HG03432 (cell line): ENCODE measurements around the gene COQ9.
A peak's percentile ranks its signal among the peaks of the same experiment; 100 is the strongest.
"Not testable (repeated sequence)": the region's sequence is repeated elsewhere in the genome, so short reads cannot be mapped to it uniquely, and the experiment has no call there.

Experiments
- ATAC-seq: cut with Tn5 transposase; IDR thresholded peaks from one replicate; pipeline ENCODE4 v1.9.1; 2021; ENCODE audit warnings: mild to moderate bottlenecking, moderate library complexity; ENCODE audit not compliant: unreplicated experiment

COQ9 gene

GRCh38 chr16:57426356-57426755 lies 20.9 kb upstream of the COQ9 start:
- no peak for ATAC-seq

- no peak for ATAC-seq
Observed at GRCh38 chr16:57427307-57427706, 20.0 kb upstream of the COQ9 start.

GRCh38 chr16:57427824-57428223 lies 19.5 kb upstream of the COQ9 start:
- ATAC-seq = no peak

DNA sequence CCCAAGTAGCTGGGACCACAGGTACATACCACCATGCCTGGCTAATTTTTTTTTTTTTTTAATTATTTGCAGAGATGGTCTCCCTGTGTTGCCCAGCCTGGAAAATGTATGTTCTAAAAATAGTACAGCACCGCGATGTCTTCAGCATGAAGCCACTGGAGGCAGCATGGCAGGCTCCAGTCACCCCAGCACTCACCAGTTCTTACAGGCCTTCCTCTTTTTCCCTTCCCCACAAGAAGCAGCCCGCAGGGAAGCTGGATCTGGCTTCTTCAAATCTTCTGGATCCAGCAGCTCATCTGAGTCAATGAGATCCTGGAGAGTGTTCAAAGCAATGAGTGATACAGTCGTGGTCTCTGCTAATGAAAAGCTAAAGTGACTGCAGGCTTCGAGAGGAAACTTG lies 16.3 kb upstream of the COQ9 start:
- no peak for ATAC-seq

DNA sequence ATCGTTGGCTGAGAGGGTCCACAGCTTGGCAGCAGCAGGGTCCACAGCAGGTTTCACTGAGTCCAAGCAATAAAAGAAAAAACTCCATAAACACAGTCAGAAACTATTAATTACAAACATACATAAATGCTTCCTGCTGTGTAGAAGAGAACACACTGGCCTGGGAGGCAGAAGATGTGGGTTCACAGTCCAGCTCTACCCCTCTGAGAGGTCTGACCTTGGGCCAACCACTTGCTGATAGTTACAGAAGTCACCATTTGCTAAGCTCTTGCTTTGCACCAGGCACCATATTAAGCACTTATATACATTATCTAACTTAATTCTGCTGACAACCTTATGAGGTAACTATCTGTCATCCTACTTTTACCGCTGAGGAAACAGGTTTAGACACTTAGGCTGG lies 14.8 kb upstream of the COQ9 start:
- no peak for ATAC-seq

DNA sequence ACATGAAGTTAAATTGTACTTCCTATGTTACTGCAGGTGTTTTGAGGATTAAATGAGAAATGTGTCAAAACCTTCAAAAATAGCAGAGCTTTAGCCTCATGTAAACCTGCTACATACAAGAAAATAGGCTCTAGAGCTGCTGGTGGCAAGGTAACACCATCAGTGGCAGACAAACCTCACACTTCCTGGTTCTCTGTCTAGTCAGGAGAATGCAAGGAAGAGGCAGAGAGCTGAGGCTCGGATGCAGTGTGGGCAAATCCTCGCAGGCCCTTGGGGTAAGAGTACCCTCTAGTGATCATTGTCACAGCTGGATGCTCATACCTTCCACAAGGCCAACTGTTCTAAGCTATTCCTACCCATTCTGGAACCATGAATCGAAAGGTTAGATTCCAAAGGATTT lies 14.3 kb upstream of the COQ9 start:
- ATAC-seq = no peak

DNA sequence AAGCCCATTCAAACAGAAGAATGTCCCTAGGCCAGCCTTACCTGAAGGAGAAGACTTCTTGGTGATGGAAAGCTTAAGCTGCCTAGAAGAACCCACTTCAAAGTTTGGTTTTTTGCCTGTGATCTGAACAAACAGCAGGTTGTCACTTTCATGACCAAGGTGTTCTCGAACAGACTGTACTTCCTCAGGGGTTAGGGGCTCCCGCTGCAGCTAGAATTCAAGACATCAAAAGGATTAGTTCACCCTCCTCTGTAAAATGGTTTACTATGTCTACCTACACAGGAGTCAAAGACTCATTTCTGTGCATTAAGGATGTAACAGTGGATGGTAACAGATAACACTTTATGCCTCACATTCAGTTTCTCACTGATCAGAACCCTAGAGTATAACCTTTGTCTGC lies 13.3 kb upstream of the COQ9 start:
- ATAC-seq = no peak

DNA sequence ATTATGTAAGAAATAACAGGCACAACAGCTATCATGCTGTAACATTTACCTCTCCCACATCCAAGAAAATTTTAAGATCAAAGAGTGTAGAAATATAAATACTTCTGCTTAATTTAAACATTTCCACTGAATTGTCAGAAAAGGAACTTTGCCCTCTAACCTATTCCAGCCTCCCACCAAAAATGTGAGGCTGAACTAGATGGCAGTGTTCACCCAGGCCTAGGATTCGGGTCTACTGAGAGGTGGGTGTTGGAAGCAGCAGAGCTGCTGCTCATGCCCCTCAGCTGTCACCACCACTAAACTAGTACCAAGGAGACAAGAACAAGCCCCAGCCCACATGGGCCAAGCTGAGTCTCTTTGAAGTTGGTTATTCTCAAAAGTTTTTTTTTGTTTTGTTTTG lies 11.4 kb upstream of the COQ9 start:
- no peak for ATAC-seq

DNA sequence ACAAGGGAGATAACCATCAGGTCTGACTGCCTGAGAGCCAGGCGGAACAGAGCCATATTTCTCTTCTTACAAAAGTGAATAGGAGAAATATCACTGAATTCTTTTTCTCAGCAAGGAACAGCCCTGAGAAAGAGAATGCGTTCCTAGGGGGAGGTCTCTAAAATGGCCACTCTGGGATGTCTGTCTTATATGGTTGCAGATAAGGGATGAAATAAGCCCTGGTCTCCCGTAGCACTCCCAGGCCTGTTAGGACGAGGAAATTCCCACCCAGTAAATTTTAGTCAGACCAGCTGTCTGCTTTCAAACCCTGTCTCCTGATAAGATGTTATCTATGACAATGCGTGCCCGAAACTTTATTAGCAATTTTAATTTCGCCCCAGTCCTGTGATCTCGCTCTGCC lies 7.3 kb upstream of the COQ9 start:
- not testable (repeated sequence) for ATAC-seq

DNA sequence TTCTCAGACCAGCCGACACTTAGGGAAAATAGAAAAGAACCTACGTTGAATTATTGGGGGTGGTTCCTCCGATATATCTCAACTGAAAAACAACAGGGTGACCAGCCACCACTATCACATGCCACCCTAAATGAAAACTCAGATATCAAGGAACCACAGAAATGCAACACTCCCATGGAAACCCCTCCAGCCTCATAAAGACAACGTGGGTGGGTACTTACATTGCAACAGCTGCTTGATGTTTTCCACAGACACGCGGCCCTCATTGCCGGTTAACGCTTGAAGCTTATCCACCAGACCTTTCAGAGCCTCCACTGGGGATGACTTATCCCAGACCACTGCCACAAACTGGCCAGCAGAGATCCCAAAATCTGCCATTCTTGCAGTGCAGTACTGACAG lies 6.7 kb upstream of the COQ9 start:
- ATAC-seq = not testable (repeated sequence)

DNA sequence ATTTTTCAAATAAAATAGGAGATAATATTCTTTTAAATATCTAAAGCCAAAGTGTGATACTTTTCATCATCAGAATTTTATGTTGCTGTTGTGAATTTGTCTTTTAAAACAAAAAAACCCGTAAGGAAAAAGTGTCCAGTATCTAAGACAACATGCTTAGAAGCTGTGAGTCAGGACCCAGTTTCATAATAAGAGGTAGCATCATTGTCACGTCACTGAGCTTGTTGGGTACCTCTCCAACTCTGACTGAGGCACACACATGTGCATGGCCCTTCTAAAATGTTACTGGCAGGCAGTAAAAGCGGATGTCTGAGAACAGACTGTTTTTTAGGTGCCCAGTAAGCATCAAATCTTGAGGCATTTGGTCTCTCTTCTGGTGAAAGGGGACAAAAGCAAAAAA lies 2.6 kb upstream of the COQ9 start:
- no peak for ATAC-seq

GRCh38 chr16:57445510-57445909 lies 1.8 kb upstream of the COQ9 start:
- no peak for ATAC-seq

- peak; percentile 36 for ATAC-seq
Observed at GRCh38 chr16:57446531-57447185, 621 bp upstream of the COQ9 start.

- ATAC-seq = no peak
Observed at GRCh38 chr16:57452021-57452420, 4.7 kb downstream of the COQ9 start.

GRCh38 chr16:57462209-57462977 lies 15.1 kb downstream of the COQ9 start, which contains the start of gene POLR2C:
TSS of gene POLR2C (plus strand) at chr16:57462679. CDS start at chr16:57462725, 46 bp downstream.
- peak; percentile 96 for ATAC-seq

DNA sequence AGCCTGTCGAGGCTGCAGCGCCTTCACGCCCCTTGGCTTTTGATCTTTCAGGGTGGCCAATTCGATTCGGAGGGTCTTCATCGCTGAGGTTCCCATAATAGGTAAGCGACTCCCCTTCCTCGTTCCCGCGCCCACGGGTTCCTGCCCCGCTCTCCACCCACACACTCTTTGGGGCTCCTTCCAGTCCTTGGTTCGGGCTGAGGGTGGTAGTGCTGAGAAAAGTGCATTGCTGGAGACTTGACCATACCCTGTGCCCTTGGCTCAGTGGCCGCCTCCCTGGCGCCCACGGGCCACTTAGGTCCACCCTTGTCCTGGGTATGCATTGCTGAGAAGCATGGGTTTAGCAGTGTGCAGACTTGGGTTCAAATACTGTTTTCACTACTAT lies 15.7 kb downstream of the COQ9 start:
- no peak for ATAC-seq

- no peak for ATAC-seq
Observed at GRCh38 chr16:57464523-57464922, 17.2 kb downstream of the COQ9 start.

GRCh38 chr16:57468346-57468745 lies 21.1 kb downstream of the COQ9 start:
- ATAC-seq = no peak

DNA sequence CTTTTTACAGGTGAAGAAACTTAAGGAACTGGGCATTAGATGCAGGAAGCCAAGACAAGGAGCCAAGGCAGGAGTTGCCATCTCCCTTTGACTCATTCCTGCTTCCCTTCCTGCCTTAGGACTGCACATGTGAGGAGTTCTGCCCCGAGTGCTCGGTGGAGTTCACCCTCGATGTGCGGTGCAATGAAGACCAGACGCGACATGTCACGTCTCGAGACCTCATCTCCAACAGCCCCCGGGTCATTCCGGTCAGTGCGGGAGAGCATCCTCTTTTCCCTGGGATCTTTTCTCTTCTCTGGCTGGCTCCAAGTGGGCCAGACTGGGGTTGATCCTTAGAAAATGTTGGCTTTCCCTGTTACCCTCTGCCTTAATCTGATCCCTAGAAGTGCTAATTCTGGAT lies 21.8 kb downstream of the COQ9 start:
- no peak for ATAC-seq

DNA sequence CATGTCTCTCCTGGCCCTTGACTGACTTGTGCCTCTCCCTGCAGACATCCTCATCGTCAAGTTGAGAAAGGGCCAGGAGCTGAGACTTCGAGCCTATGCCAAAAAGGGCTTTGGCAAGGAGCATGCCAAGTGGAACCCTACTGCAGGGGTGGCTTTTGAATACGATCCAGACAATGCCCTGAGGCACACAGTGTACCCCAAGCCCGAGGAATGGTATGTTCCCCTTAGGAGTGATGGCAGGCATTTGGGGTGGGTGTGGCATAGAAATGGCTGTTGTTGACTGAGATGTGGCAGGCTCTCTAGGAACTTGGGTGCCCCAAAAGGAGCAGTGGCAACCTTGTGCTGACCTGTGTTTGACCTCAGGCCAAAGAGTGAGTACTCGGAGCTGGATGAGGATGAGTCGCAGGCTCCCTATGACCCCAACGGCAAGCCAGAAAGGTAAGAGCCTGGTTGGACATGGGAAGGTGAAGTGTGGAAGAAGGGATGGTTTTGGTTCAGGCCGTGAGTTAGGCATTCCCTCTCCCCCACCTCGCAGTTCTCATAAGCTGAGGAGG lies 22.7 kb downstream of the COQ9 start:
- ATAC-seq = no peak

DNA sequence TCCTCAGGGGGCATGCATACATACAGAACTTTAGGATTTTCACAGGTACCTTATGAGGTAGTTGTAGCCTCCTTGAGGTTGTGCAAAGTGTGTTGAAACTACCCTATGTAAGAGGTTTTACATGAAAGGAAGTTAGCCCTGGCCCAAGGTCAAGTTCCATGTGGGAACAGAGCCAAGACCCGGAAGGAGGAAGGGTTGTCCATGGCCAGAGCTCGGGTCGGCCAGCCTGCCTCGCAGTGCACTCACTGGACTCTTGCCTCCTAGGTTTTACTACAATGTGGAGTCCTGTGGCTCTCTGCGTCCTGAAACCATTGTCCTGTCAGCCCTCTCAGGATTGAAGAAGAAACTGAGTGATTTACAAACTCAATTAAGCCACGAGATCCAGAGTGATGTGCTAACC lies 23.4 kb downstream of the COQ9 start:
- no peak for ATAC-seq

- ATAC-seq = no peak
Observed at GRCh38 chr16:57471209-57471608, 23.9 kb downstream of the COQ9 start.
